Calu3 (cell line): Measurements from ENCODE around the gene HMCN1. TPM values are rescaled to one million over a fixed set of nuclear protein-coding genes. Genes with fewer than 3 reads are reported as not detected.

Experiments used
- BruUV-seq: library from RNA; stranded (reverse); fragments of 400-500 nt; replicated peaks from 2 replicates; lab custom pipeline; 2021; lab: Mats Ljungman, UMichigan
- CTCF ChIA-PET: fragments of 300-600 bp; sonication (Branson Sonifier 250); formaldehyde crosslinking; loops from one replicate; lab custom pipeline; 2022; ENCODE audit warnings: antibody characterized with exemption; lab: Charles Lee
- DNase-seq: peaks from one replicate; pipeline ENCODE4 v3.0.0; 2022
- H3K27ac Mint-ChIP-seq: one replicate; pipeline ENCODE4 v1.8.0; 2022; ENCODE audit warnings: mixed read lengths; ENCODE audit not compliant: unreplicated experiment
- H3K27me3 Mint-ChIP-seq: one replicate; pipeline ENCODE4 v1.8.0; 2022; ENCODE audit warnings: mixed read lengths; ENCODE audit not compliant: unreplicated experiment
- H3K36me3 Mint-ChIP-seq: one replicate; pipeline ENCODE4 v1.8.0; 2022; ENCODE audit warnings: mild to moderate bottlenecking, moderate library complexity, mixed read lengths; ENCODE audit not compliant: insufficient read depth, unreplicated experiment
- H3K4me1 Mint-ChIP-seq: one replicate; pipeline ENCODE4 v1.8.0; 2022; ENCODE audit warnings: mild to moderate bottlenecking, low read depth, mixed read lengths; ENCODE audit not compliant: unreplicated experiment
- H3K4me3 Mint-ChIP-seq: one replicate; pipeline ENCODE4 v1.8.0; 2022; ENCODE audit warnings: mild to moderate bottlenecking, low read depth, moderate library complexity, mixed read lengths; ENCODE audit not compliant: unreplicated experiment
- H3K9me3 Mint-ChIP-seq: one replicate; pipeline ENCODE4 v1.8.0; 2022; ENCODE audit warnings: low read depth, mixed read lengths; ENCODE audit not compliant: unreplicated experiment
- intact Hi-C: fragments of 100-400 bp; cut with micrococcal nuclease; formaldehyde crosslinking; loops from one replicate; pipeline ENCODE4 v1.10.0; 2022; ENCODE audit not compliant: unreplicated experiment
- total RNA-seq: library from RNA; stranded (reverse); gene quantifications from 2 replicates; pipeline ENCODE4 v1.2.3, GENCODE V29; 2022
- TF ChIP-seq, protein P1 (sequence below): fragments of 200-600 bp; IDR thresholded peaks from one replicate; pipeline ENCODE4 v1.8.0; 2022; ENCODE audit warnings: antibody characterized with exemption; ENCODE audit not compliant: unreplicated experiment

Gene HMCN1
- total RNA-seq, 1 experiment from 2014 or later = 0.05 TPM

DNA sequence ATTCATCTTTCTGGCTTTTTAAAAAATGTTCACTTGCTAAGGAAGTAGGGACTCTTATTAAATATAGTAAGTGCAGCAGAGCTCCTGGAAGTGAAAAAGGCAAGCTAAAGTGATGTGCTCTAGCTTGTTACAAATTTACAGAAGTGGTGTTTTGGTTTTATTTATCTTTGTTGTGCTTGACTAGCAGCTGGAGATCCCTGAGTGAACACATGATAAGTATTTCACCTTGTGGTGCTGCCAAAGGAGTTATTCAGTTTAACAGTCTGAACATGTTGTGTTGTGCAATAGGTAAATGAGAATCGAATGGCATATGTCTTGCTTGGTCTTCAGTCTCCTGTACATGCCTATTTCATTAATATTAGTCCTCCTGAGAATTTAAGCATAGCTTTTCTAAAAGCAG is 325.1 kb downstream of the HMCN1 start:
- intact Hi-C loops = no loop called here

DNA sequence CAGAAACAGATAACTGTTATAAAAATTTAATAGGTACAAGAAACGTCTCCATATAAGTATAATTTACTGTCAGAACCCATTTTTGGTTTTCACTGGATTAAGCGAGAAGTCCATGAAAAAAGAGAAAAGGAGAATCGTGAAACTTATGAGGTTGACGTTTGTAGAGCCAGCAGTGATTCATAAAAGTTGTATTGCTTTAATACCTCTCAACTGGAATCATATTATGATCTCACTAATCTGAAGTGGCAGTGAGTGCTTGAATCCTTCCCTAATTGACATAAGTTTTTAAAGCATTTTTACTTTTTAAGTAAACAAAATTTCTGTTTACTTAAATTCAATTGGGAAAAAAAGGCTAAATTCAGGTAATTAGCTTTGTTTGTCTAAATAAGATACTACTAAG is 325.6 kb downstream of the HMCN1 start:
- H3K27me3 Mint-ChIP-seq = no peaks in the 10 kb centered on the region
- CTCF ChIA-PET = interaction anchor here (0.6 kb wide), 1 partner anchor 789 kb away, joined by 4 read pairs; no protein-coding TSS in a partner anchor
- intact Hi-C loops = no loop called here
- H3K4me3 Mint-ChIP-seq = no peak overlapping the region
- no peaks in the 10 kb centered on the region for H3K36me3 Mint-ChIP-seq
- no peaks in the 10 kb centered on the region for H3K4me1 Mint-ChIP-seq
- H3K27ac Mint-ChIP-seq = no peak overlapping the region
- no TSS peak for BruUV-seq
- H3K9me3 Mint-ChIP-seq = no peaks in the 10 kb centered on the region
- TF ChIP-seq, protein P1, sequence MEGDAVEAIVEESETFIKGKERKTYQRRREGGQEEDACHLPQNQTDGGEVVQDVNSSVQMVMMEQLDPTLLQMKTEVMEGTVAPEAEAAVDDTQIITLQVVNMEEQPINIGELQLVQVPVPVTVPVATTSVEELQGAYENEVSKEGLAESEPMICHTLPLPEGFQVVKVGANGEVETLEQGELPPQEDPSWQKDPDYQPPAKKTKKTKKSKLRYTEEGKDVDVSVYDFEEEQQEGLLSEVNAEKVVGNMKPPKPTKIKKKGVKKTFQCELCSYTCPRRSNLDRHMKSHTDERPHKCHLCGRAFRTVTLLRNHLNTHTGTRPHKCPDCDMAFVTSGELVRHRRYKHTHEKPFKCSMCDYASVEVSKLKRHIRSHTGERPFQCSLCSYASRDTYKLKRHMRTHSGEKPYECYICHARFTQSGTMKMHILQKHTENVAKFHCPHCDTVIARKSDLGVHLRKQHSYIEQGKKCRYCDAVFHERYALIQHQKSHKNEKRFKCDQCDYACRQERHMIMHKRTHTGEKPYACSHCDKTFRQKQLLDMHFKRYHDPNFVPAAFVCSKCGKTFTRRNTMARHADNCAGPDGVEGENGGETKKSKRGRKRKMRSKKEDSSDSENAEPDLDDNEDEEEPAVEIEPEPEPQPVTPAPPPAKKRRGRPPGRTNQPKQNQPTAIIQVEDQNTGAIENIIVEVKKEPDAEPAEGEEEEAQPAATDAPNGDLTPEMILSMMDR = no peak
- DNase-seq = no peak

More for the DNA sequence above, 325.1 kb downstream of the HMCN1 start:
- no peaks in the 10 kb centered on the region for H3K9me3 Mint-ChIP-seq
- CTCF ChIA-PET = interaction anchor here (0.6 kb wide), 1 partner anchor 789 kb away, joined by 4 read pairs; no protein-coding TSS in a partner anchor
- no peaks in the 10 kb centered on the region for H3K27me3 Mint-ChIP-seq
- no peaks in the 10 kb centered on the region for H3K36me3 Mint-ChIP-seq
- DNase-seq = no peak
- TF ChIP-seq, protein P1 = no peak
- no peak overlapping the region for H3K4me3 Mint-ChIP-seq
- no peaks in the 10 kb centered on the region for H3K4me1 Mint-ChIP-seq
- no peak overlapping the region for H3K27ac Mint-ChIP-seq
- BruUV-seq = no TSS peak

DNA sequence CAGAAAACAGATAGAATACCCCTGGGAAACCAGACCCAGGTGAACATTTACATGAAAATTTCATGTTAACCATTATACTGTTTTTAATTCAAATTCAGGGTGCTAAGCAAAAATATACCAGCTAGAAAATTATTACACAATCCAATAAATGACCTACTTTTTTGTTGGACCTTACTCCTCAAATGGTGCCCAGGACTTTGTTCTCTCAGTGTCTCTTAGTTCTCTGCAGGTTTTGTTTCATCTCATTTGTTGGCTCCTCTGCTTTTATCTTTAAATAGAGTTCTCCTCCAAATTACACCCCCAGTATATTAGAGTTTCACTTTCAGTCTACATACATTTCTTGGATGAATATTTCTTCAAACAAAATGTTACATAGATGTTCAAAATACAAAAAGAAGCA is 326.0 kb downstream of the HMCN1 start:
- H3K4me1 Mint-ChIP-seq = no peaks in the 10 kb centered on the region
- no peaks in the 10 kb centered on the region for H3K27me3 Mint-ChIP-seq
- intact Hi-C loops = no loop called here
- CTCF ChIA-PET = no interaction called here
- DNase-seq = no peak
- no TSS peak for BruUV-seq
- TF ChIP-seq, protein P1 = no peak
- no peaks in the 10 kb centered on the region for H3K36me3 Mint-ChIP-seq
- H3K9me3 Mint-ChIP-seq = no peaks in the 10 kb centered on the region
- H3K27ac Mint-ChIP-seq = no peak overlapping the region
- no peak overlapping the region for H3K4me3 Mint-ChIP-seq

DNA sequence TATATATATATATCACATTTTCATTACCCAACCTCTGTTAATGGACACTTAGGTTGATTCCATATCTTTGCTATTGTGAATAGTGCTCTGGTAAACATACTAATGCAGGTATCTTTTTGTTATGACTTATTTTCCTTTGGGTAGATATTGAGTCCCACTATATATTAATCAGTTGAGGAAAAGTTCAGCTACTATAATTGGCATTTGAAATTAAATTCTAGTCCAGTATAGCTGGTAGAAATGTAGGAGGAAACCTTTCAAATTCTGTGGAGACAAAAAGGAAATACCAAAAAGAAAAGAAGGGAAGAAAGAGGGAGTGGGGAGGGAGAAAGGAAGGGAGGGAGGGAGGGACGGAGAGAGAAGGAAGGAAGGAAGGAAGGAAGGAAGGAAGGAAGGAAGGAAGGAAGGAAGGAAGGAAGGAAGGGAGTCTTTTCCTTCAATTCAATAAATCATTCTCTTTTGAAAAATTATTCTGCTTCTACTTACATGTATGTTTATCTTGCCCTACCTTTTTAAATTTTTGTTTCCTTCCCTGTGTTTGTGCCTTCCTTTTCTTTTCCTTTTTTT is 329.0 kb downstream of the HMCN1 start:
- BruUV-seq = no TSS peak
- H3K27ac Mint-ChIP-seq = no peak overlapping the region
- TF ChIP-seq, protein P1 = no peak
- CTCF ChIA-PET = no interaction called here
- intact Hi-C loops = no loop called here
- H3K36me3 Mint-ChIP-seq = no peaks in the 10 kb centered on the region
- no peak overlapping the region for H3K4me3 Mint-ChIP-seq
- no peaks in the 10 kb centered on the region for H3K9me3 Mint-ChIP-seq
- H3K27me3 Mint-ChIP-seq = no peaks in the 10 kb centered on the region
- no peak for DNase-seq
- H3K4me1 Mint-ChIP-seq = no peaks in the 10 kb centered on the region
